GM21515 (cell line): ENCODE data around the gene MOK.

Experiments
- ATAC-seq: cut with Tn5 transposase; IDR thresholded peaks from one replicate; pipeline ENCODE4 v1.9.1; 2021; ENCODE audit not compliant: unreplicated experiment

Gene MOK

GRCh38 chr14:102208741-102209140, 96.2 kb downstream of the MOK start:
- no peak for ATAC-seq

GRCh38 chr14:102207831-102208365, 97.1 kb downstream of the MOK start:
- ATAC-seq: no peak

GRCh38 chr14:102206918-102207317, 98.0 kb downstream of the MOK start:
- no peak for ATAC-seq

GRCh38 chr14:102205560-102205959, 99.4 kb downstream of the MOK start:
- no peak for ATAC-seq

- ATAC-seq: no peak
These were observed 101.6 kb downstream of the MOK start for GRCh38 chr14:102203382-102203781.

- no peak for ATAC-seq
These were observed 102.0 kb downstream of the MOK start for GRCh38 chr14:102202944-102203343.

GRCh38 chr14:102201776-102202175, 103.2 kb downstream of the MOK start:
- no peak for ATAC-seq

- ATAC-seq: no peak
These were observed 103.6 kb downstream of the MOK start for GRCh38 chr14:102201353-102201738.

- no peak for ATAC-seq
These were observed 104.1 kb downstream of the MOK start for GRCh38 chr14:102200690-102201352.

GRCh38 chr14:102197317-102197853, 107.6 kb downstream of the MOK start:
- ATAC-seq: no peak

- ATAC-seq: no peak
These were observed 108.1 kb downstream of the MOK start for GRCh38 chr14:102196902-102197230.

- no peak for ATAC-seq
These were observed 108.7 kb downstream of the MOK start for GRCh38 chr14:102196039-102196901.

GRCh38 chr14:102195446-102195845, 109.5 kb downstream of the MOK start:
- no peak for ATAC-seq

- ATAC-seq: no peak
These were observed 110.1 kb downstream of the MOK start for GRCh38 chr14:102194856-102195255.

GRCh38 chr14:102192840-102193502, 112.0 kb downstream of the MOK start:
- ATAC-seq: no peak

- ATAC-seq: no peak
These were observed 115.1 kb downstream of the MOK start for GRCh38 chr14:102189874-102190273.

GRCh38 chr14:102188187-102188586, 116.8 kb downstream of the MOK start:
- ATAC-seq: no peak

GRCh38 chr14:102187568-102188001, 117.4 kb downstream of the MOK start:
- ATAC-seq: no peak

GRCh38 chr14:102187044-102187443, 117.9 kb downstream of the MOK start:
- ATAC-seq: no peak

GRCh38 chr14:102185360-102185759, 119.6 kb downstream of the MOK start:
- ATAC-seq: no peak

GRCh38 chr14:102184316-102185035, 120.5 kb downstream of the MOK start:
- no peak for ATAC-seq
